Breast epithelium (tissue), 3 donors: ENCODE measurements around the gene TRIM65.
A peak's percentile ranks its signal among the peaks of the same experiment; 100 is the strongest.

ENCODE experiments used
- POLR2A ChIP-seq: fragments of 450-650 bp; IDR thresholded peaks from one replicate; pipeline ENCODE4 v1.6.1; 2016; ENCODE audit warnings: antibody characterized with exemption, mild to moderate bottlenecking, moderate library complexity
- POLR2AphosphoS5 ChIP-seq, 3 donors: sonication (generic); formaldehyde crosslinking; IDR thresholded peaks; one replicate each; pipeline ENCODE4 v1.6.1; 2017; ENCODE audit warnings: antibody characterized with exemption in 3 of 3

- TF ChIP-seq POLR2A (no peak), POLR2AphosphoS5 (IDR thresholded peaks at IDR 0.05) (peak in 2 of 3 donors; percentile 71 to 92)
Observed at GRCh38 chr17:75876938-75877751, 19.6 kb downstream of the TRIM65 start.
